GM21737 (cell line): ENCODE results near the gene ABCA13.

ENCODE experiments used
- ATAC-seq: cut with Tn5 transposase; IDR thresholded peaks from one replicate; pipeline ENCODE4 v1.9.1; 2021; ENCODE audit warnings: mild to moderate bottlenecking, moderate library complexity; ENCODE audit not compliant: unreplicated experiment

Gene ABCA13

GRCh38 chr7:48224042-48224441, 52.8 kb downstream of the ABCA13 start:
- ATAC-seq = no peak

GRCh38 chr7:48225101-48225500, 53.8 kb downstream of the ABCA13 start:
- ATAC-seq = no peak

DNA sequence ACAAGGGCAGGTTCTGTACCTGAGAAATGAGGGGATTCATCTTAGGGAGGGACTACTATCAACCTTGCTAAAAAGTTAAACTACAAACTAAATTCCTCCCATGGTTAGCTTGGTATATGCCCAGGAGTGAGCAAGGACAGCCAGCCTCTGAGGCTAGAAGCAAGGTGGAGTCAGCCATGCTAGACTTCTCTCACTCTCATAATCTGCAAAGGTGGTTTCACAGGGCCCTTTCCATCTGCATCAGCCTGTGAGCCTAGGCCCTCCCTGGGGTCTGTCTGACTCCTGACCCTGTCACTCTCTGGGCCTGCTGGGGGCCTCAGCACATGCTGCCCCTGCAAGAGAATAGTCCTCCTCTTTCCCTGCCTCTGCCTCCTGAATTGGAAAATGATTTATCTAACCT, 66.1 kb downstream of the ABCA13 start:
- no peak for ATAC-seq

DNA sequence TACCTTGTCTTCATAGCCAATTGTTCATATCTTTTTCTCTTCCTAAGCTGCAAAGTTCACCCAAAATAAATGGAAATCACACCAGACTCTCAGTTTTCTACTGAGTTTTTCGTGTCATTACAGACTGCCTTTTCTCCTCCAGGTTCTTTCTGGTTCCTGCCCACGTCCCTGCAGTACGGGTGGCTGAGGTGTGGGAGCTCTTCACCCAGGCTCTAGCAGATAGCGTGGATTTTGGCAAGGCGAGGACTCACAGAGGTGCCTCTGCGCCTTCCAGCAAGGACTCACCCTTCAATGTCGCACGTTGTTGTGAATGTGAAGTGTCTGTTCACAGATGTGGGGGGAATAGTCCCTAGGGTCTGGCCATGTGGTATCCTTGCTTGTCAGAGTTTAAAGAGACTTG, 71.6 kb downstream of the ABCA13 start:
- no peak for ATAC-seq

- no peak for ATAC-seq
Observed at GRCh38 chr7:48244864-48245271, 73.6 kb downstream of the ABCA13 start.

DNA sequence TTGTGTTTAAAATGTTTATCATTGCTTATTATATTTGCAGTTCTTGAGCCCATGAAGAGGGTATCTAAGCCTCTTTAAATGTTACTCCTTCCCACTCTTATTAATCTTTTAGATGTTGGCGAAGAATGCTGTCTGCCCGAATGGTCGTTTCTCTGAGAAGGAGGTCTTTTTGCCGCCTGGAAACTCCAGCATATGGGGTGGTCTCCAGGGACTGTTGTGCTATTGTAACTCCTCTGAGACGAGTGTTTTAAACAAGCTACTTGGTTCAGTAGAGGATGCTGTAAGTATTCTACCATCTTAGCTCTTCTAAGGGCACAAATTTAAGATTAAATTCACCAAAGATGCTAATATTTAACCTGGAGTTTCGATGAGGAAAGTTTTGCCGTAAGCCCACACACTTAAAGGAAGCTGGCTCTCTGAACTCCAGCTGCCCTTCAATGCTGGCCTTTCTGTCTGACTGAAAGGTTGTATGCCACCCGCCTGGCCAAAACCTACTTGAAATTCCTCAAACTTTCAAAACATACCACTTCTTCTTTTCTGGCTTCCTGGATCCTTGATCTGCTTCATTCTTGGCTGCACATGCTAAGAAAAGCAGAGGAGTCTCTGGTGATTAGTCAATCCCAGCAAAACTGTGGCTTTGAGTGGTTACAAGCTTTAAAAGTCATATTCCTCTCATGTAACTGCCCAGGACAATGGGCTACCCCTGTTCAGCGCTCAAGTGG, 74.7 kb downstream of the ABCA13 start:
- peak; percentile 80 for ATAC-seq

DNA sequence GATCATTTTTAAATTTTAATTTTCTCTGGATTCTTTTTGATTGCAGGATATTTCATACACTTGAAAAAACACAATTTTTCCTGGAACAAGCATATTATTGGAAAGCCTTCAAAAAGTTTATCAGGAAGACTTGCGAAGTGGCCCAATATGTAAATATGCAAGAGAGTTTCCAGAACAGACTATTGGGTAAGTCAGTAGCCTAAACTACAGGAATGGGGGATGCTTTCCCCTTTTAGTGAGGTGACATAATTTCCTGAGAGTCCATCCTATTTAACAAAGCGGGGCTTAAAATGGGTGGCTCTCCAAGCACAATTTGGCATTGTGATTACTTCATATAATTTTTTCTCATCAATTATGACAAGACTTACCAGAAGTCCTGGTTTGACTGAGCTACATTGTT, 77.9 kb downstream of the ABCA13 start:
- ATAC-seq = no peak

DNA sequence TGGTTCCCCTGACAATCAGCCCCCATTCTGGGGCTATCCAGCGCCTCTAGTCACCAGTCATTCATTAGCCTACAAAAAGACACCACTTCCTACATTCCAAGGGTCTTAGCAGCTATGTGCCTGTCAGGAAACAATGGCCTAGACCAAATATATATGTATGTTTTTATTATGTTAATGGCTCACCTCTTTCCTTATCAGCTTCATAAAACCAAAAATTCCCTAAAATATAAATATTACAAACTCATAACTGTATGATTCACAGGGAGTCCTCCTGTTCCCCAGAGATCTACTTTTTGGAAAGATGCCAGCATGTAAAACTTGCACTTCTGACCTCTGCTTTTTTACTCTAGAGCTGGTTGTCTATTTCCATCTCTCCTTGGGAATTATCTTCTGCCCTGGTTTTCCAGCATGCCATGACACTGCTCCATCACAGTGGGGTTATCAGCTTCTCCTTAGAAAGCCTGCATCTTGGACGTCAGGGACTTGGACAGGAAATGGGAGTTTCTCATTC, 79.2 kb downstream of the ABCA13 start:
- ATAC-seq = no peak

DNA sequence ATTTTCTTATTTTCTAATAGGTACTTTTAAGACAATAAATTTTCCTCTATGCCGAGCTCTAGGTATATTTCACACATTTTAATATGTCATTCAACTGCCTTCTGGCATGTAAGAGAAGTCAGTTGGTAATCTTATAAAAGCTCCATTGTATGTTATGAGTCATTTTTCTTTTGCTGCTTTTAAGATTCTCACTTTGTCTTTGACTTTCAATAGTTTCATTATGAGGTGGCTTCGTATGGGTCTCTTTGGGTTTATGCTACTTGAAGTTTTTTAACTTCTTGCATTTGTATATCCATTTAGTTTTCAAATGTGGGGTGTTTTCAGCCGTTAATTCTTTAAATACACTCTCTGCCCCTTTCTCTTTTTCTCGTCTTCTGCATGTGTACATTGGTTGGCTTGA, 80.5 kb downstream of the ABCA13 start:
- peak; percentile 82 for ATAC-seq

DNA sequence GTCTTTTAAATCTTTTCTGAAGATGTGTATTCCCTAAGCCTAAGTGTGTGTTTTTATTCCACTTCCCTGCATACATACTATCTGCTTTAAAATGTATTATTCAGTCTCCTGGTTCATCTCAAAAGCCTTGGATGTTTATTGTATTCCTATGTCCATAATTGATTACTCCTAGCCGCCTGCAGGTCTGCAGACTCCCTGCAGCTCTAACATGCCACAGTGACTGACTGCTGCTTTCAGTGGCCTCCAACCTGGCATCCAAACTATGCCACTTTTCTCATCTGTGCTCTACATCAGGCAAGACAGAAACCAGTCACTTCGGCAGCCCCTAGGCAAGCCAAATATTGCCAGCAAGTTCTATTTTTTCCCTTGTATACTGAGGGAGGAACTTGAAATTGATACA, 81.7 kb downstream of the ABCA13 start:
- ATAC-seq = no peak

GRCh38 chr7:48255046-48255445, 83.8 kb downstream of the ABCA13 start:
- peak; percentile 46 for ATAC-seq

- ATAC-seq = no peak
Observed at GRCh38 chr7:48259463-48260280, 88.4 kb downstream of the ABCA13 start.

- ATAC-seq = no peak
Observed at GRCh38 chr7:48261696-48262095, 90.4 kb downstream of the ABCA13 start.

- ATAC-seq = no peak
Observed at GRCh38 chr7:48262606-48263310, 91.5 kb downstream of the ABCA13 start.

DNA sequence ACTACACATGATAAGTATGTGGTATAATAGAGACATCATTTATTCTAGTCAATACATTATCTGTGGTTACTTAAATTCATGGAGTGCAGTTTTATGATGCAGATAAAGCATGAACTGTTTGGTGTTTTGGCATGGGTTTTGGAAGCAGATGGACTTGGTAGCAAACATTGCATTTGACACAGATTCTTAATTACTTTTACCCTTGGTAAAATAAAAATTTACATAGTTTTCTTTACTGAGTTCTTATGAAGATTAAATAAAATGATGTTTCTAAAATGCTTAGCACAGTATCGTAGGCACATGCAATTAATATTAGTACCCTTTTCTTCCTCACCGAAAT, 92.0 kb downstream of the ABCA13 start:
- ATAC-seq = no peak

DNA sequence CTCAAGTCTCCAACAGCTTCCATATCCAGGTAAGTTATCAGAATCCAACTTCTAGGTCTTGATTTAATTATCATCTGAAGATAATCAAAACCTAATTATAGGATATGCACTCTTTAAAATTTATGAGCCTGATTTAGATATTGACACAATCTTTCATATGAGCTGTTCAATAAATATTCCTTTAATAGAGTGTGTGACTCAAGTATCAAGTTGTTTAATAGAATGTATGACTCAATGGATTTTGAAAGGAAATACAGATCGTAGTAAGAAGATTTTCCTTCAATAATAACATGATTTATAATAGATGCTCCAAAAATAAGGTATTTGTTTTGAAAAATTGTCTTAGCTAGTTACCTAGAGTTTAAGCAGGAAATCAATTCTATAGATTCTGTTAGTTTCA, 97.8 kb downstream of the ABCA13 start:
- no peak for ATAC-seq

GRCh38 chr7:48274662-48275061, 103.4 kb downstream of the ABCA13 start:
- ATAC-seq = no peak

- no peak for ATAC-seq
Observed at GRCh38 chr7:48279420-48279819, 108.2 kb downstream of the ABCA13 start.

DNA sequence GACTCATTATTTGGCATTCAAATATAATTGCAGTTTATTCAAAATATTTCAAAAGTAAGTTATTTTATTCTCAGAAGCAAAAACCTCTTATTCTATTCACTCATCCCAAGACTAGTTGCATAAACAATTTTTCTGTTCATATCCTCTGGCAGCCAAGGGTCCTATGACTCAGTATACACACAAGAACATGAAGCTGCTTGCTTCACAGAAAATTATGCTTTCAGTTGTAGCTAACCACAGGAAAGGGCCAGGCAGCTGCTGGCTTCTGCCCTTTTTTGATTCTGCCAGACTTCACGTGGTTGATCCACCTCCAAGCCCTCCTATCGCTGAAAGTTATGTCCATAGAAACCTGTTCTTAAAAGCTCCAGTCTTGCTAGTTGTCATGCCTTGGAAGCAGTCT, 108.8 kb downstream of the ABCA13 start:
- ATAC-seq = no peak

GRCh38 chr7:48285373-48285772, 114.1 kb downstream of the ABCA13 start:
- ATAC-seq = no peak

- ATAC-seq = no peak
Observed at GRCh38 chr7:48286836-48287235, 115.6 kb downstream of the ABCA13 start.

- no peak for ATAC-seq
Observed at GRCh38 chr7:48289656-48290055, 118.4 kb downstream of the ABCA13 start.
